Measurements from ENCODE around the gene ZFAND5. TPM values are rescaled to one million over a fixed set of nuclear protein-coding genes. Genes with fewer than 3 reads are reported as not detected.
A peak's percentile ranks its signal among the peaks of the same experiment; 100 is the strongest.

The ZFAND5 gene
- polyA plus RNA-seq, 3 donors = 61.1 to 269 (median 205) TPM

- WGBS, 3 donors = 2% methylated on average over 38 of the region's 38 CpGs
- peak overlapping the region; percentile 90 for H3K27ac ChIP-seq (ENCODE audit: low read depth, low read length)
These were observed 683 bp upstream of the ZFAND5 start for GRCh38 chr9:72365525-72366256.

GRCh38 chr9:72363908-72364678 is 915 bp downstream of the ZFAND5 start:
- WGBS, 3 donors = 1% methylated on average over 55 to 73 of the region's 73 CpGs

GRCh38 chr9:72363236-72363635 is 1.8 kb downstream of the ZFAND5 start:
- 0 to 7% (median 3%) methylated on average over 2 of the region's 2 CpGs for WGBS, 3 donors
- H3K27ac ChIP-seq (ENCODE audit: low read depth, low read length) = no peak overlapping the region

More at GRCh38 chr9:72363908-72364678, 915 bp downstream of the ZFAND5 start:
- H3K27ac ChIP-seq (ENCODE audit: low read depth, low read length) = peak overlapping the region; percentile 98

- H3K27ac ChIP-seq (ENCODE audit: low read depth, low read length) = peak overlapping the region; percentile 54
- WGBS, 3 donors = 4 to 7% (median 7%) methylated on average over 2 of the region's 2 CpGs
These were observed 2.3 kb downstream of the ZFAND5 start for GRCh38 chr9:72362680-72363139.

- H3K27ac ChIP-seq (ENCODE audit: low read depth, low read length) = no peak overlapping the region
- WGBS, 3 donors = 6 to 16% (median 16%) methylated on average over 2 of the region's 2 CpGs
These were observed 2.9 kb downstream of the ZFAND5 start for GRCh38 chr9:72362118-72362531.

- H3K27ac ChIP-seq (ENCODE audit: low read depth, low read length) = no peak overlapping the region
- 15 to 25% (median 18%) methylated on average over 3 of the region's 3 CpGs for WGBS, 3 donors
These were observed 3.8 kb downstream of the ZFAND5 start for GRCh38 chr9:72361217-72361616.

GRCh38 chr9:72360324-72360723 is 4.7 kb downstream of the ZFAND5 start:
- no peak overlapping the region for H3K27ac ChIP-seq (ENCODE audit: low read depth, low read length)

- 28 to 48% (median 29%) methylated on average over 8 of the region's 8 CpGs for WGBS, 3 donors
These were observed 8.9 kb downstream of the ZFAND5 start for GRCh38 chr9:72356041-72356582.

GRCh38 chr9:72355153-72355552 is 9.9 kb downstream of the ZFAND5 start:
- H3K27ac ChIP-seq (ENCODE audit: low read depth, low read length) = no peak overlapping the region
- WGBS, 3 donors = 88 to 91% (median 89%) methylated on average over 4 of the region's 4 CpGs

More at GRCh38 chr9:72356041-72356582, 8.9 kb downstream of the ZFAND5 start:
- no peak overlapping the region for H3K27ac ChIP-seq (ENCODE audit: low read depth, low read length)

GRCh38 chr9:72354704-72355103 is 10.3 kb downstream of the ZFAND5 start:
- no peak overlapping the region for H3K27ac ChIP-seq (ENCODE audit: low read depth, low read length)
- 93 to 100% (median 95%) methylated on average over 1 of the region's 1 CpG for WGBS, 3 donors

GRCh38 chr9:72353455-72354116 is 11.4 kb downstream of the ZFAND5 start:
- H3K27ac ChIP-seq (ENCODE audit: low read depth, low read length) = no peak overlapping the region
- 85 to 96% (median 94%) methylated on average over 4 of the region's 4 CpGs for WGBS, 3 donors

- 58 to 74% (median 60%) methylated on average over 2 of the region's 2 CpGs for WGBS, 3 donors
These were observed 12.1 kb downstream of the ZFAND5 start for GRCh38 chr9:72352911-72353388.

GRCh38 chr9:72351538-72352453 is 13.2 kb downstream of the ZFAND5 start:
- 89 to 95% (median 94%) methylated on average over 15 of the region's 15 CpGs for WGBS, 3 donors
- H3K27ac ChIP-seq (ENCODE audit: low read depth, low read length) = no peak overlapping the region

More at GRCh38 chr9:72352911-72353388, 12.1 kb downstream of the ZFAND5 start:
- no peak overlapping the region for H3K27ac ChIP-seq (ENCODE audit: low read depth, low read length)

- no peak overlapping the region for H3K27ac ChIP-seq (ENCODE audit: low read depth, low read length)
- WGBS, 3 donors = 54 to 79% (median 76%) methylated on average over 1 of the region's 1 CpG
These were observed 15.1 kb downstream of the ZFAND5 start for GRCh38 chr9:72349911-72350310.

GRCh38 chr9:72349240-72349639 is 15.8 kb downstream of the ZFAND5 start:
- no peak overlapping the region for H3K27ac ChIP-seq (ENCODE audit: low read depth, low read length)
- WGBS, 3 donors = 86% methylated on average over 2 of the region's 2 CpGs

- no peak overlapping the region for H3K27ac ChIP-seq (ENCODE audit: low read depth, low read length)
- WGBS, 3 donors = 70 to 84% (median 83%) methylated on average over 1 of the region's 1 CpG
These were observed 18.7 kb downstream of the ZFAND5 start for GRCh38 chr9:72346333-72346732.

- 95 to 96% (median 95%) methylated on average over 4 of the region's 4 CpGs for WGBS, 3 donors
- H3K27ac ChIP-seq (ENCODE audit: low read depth, low read length) = no peak overlapping the region
These were observed 26.4 kb downstream of the ZFAND5 start for GRCh38 chr9:72338631-72339030.

- 75 to 79% (median 75%) methylated on average over 5 of the region's 5 CpGs for WGBS, 3 donors
- no peak overlapping the region for H3K27ac ChIP-seq (ENCODE audit: low read depth, low read length)
These were observed 27.7 kb downstream of the ZFAND5 start for GRCh38 chr9:72337286-72337685.
